Breast epithelium (tissue), 3 donors: ENCODE data around the gene WIZ.

Experiments used
- POLR2A ChIP-seq: fragments of 450-650 bp; IDR thresholded peaks from one replicate; pipeline ENCODE4 v1.6.1; 2016; ENCODE audit warnings: antibody characterized with exemption, mild to moderate bottlenecking, moderate library complexity
- TF ChIP-seq, protein P1 (sequence below), 3 donors: fragments of 450-650 bp; IDR thresholded peaks; one replicate each; pipeline ENCODE4 v1.5.1; 2016 to 2017; ENCODE audit warnings: antibody characterized with exemption in 3 of 3, mild to moderate bottlenecking in 3 of 3, moderate library complexity in 3 of 3

DNA sequence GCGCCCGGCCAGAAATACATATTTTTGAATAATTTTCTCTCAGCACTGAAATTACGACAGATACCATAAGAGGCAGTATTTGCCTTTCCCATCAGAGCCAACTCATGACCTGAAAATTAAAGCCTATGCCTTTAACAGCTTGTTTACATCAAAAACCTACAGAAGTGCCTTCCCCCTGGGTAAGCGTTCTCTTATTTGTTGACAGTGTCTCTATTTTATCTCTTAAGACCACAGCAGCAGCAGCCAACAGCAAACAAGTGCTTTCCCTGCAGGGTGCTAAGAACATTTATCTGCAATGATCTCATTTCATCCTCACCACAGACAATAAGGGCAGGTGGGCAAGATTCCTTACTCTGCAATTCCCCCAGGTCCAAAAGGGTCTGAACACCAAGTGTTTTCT, 36.9 kb downstream of the WIZ start:
- TF ChIP-seq, protein P1, sequence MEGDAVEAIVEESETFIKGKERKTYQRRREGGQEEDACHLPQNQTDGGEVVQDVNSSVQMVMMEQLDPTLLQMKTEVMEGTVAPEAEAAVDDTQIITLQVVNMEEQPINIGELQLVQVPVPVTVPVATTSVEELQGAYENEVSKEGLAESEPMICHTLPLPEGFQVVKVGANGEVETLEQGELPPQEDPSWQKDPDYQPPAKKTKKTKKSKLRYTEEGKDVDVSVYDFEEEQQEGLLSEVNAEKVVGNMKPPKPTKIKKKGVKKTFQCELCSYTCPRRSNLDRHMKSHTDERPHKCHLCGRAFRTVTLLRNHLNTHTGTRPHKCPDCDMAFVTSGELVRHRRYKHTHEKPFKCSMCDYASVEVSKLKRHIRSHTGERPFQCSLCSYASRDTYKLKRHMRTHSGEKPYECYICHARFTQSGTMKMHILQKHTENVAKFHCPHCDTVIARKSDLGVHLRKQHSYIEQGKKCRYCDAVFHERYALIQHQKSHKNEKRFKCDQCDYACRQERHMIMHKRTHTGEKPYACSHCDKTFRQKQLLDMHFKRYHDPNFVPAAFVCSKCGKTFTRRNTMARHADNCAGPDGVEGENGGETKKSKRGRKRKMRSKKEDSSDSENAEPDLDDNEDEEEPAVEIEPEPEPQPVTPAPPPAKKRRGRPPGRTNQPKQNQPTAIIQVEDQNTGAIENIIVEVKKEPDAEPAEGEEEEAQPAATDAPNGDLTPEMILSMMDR (IDR thresholded peaks at IDR 0.05) = no peak
- no peak for TF ChIP-seq POLR2A
